Trophoblast cell (in vitro differentiated cells and primary cell): Measurements from ENCODE around the gene DLX2.

Source experiments
- DNase-seq, 2 donors: peaks; one replicate each; pipeline ENCODE4 v3.0.0-alpha.2; 2016
- H2AFZ ChIP-seq: 2 replicates; pipeline ENCODE4 v1.6.1; 2013; ENCODE audit warnings: low read length, moderate library complexity, mild to moderate bottlenecking; ENCODE audit not compliant: insufficient read depth, poor library complexity
- H2AK5ac ChIP-seq: 2 replicates; pipeline ENCODE4 v1.6.1; 2013; ENCODE audit warnings: mild to moderate bottlenecking, low read length
- H2BK120ac ChIP-seq: 2 replicates; pipeline ENCODE4 v1.6.1; 2013; ENCODE audit warnings: low read length, mild to moderate bottlenecking, moderate library complexity; ENCODE audit not compliant: insufficient read depth, poor library complexity
- H2BK12ac ChIP-seq: 2 replicates; pipeline ENCODE4 v1.6.1; 2013; ENCODE audit warnings: mild to moderate bottlenecking, low read length, moderate library complexity
- H2BK5ac ChIP-seq: 2 replicates; pipeline ENCODE4 v1.6.1; 2013; ENCODE audit warnings: low read length, low read depth, moderate library complexity, mild to moderate bottlenecking; ENCODE audit not compliant: poor library complexity
- H3K14ac ChIP-seq: 2 replicates; pipeline ENCODE4 v1.6.1; 2013; ENCODE audit warnings: mild to moderate bottlenecking, low read length
- H3K18ac ChIP-seq: 2 replicates; pipeline ENCODE4 v1.6.1; 2013; ENCODE audit warnings: mild to moderate bottlenecking, low read length
- H3K23ac ChIP-seq: 2 replicates; pipeline ENCODE4 v1.6.1; 2013; ENCODE audit warnings: low read length
- H3K27ac ChIP-seq: 2 replicates; pipeline ENCODE4 v1.5.1; 2013; ENCODE audit warnings: low read depth, mild to moderate bottlenecking, inconsistent platforms, low read length, moderate library complexity
- H3K27me3 ChIP-seq: 2 replicates; pipeline ENCODE4 v1.6.1; 2013; ENCODE audit warnings: inconsistent platforms, mild to moderate bottlenecking, low read length, moderate library complexity; ENCODE audit not compliant: insufficient read depth
- H3K36me3 ChIP-seq, 2 experiments: 1 replicate in 1 of 2; 2 replicates in 1 of 2; pipeline ENCODE4 v1.6.1; 2013; ENCODE audit warnings: low read length in 2 of 2, mild to moderate bottlenecking in 2 of 2, moderate library complexity in 1 of 2; ENCODE audit not compliant: insufficient read depth in 2 of 2, control insufficient read depth in 1 of 2
- H3K4ac ChIP-seq: 2 replicates; pipeline ENCODE4 v1.6.1; 2013; ENCODE audit warnings: low read depth, mild to moderate bottlenecking, low read length, moderate library complexity
- H3K4me1 ChIP-seq, 2 experiments: 1 replicate in 1 of 2; 2 replicates in 1 of 2; pipeline ENCODE4 v1.6.1; 2013; ENCODE audit warnings: low read length in 2 of 2, mild to moderate bottlenecking in 2 of 2, moderate library complexity in 1 of 2; ENCODE audit not compliant: insufficient read depth in 2 of 2, control insufficient read depth in 1 of 2
- H3K4me2 ChIP-seq: 2 replicates; pipeline ENCODE4 v1.6.1; 2013; ENCODE audit warnings: inconsistent platforms, mild to moderate bottlenecking, low read length, moderate library complexity
- H3K4me3 ChIP-seq: 2 replicates; pipeline ENCODE4 v1.5.1; 2013; ENCODE audit warnings: mild to moderate bottlenecking, low read depth, low read length, inconsistent platforms
- H3K79me1 ChIP-seq: one replicate; pipeline ENCODE4 v1.6.1; 2013; ENCODE audit warnings: low read length
- H3K79me2 ChIP-seq: 2 replicates; pipeline ENCODE4 v1.6.1; 2013; ENCODE audit warnings: low read length, mild to moderate bottlenecking; ENCODE audit not compliant: control insufficient read depth, insufficient read depth, poor library complexity
- H3K9ac ChIP-seq: 2 replicates; pipeline ENCODE4 v1.6.1; 2013; ENCODE audit warnings: mild to moderate bottlenecking, low read length
- H3K9me3 ChIP-seq: 2 replicates; pipeline ENCODE4 v1.6.1; 2013; ENCODE audit warnings: low read depth, mild to moderate bottlenecking, control low read depth, inconsistent platforms, low read length; ENCODE audit not compliant: insufficient read depth
- H4K12ac ChIP-seq: 2 replicates; pipeline ENCODE4 v1.6.1; 2013; ENCODE audit warnings: low read depth, mild to moderate bottlenecking, low read length, moderate library complexity
- H4K8ac ChIP-seq: 2 replicates; pipeline ENCODE4 v1.6.1; 2013; ENCODE audit warnings: low read depth, mild to moderate bottlenecking, low read length, moderate library complexity
- H4K91ac ChIP-seq: one replicate; pipeline ENCODE4 v1.6.1; 2013; ENCODE audit warnings: low read depth, mild to moderate bottlenecking, low read length, moderate library complexity
- WGBS: extraction: QIAGEN DNeasy Blood & Tissue Kit; methylation state at CpG from one replicate; pipeline ENCODE4 v1.1.7; 2013; ENCODE audit warnings: missing lambda C conversion rate; ENCODE audit not compliant: insufficient read length, insufficient coverage; ENCODE audit errors: extremely low coverage; 5-methylcytosine and 5-hydroxymethylcytosine counted together

Gene DLX2

DNA sequence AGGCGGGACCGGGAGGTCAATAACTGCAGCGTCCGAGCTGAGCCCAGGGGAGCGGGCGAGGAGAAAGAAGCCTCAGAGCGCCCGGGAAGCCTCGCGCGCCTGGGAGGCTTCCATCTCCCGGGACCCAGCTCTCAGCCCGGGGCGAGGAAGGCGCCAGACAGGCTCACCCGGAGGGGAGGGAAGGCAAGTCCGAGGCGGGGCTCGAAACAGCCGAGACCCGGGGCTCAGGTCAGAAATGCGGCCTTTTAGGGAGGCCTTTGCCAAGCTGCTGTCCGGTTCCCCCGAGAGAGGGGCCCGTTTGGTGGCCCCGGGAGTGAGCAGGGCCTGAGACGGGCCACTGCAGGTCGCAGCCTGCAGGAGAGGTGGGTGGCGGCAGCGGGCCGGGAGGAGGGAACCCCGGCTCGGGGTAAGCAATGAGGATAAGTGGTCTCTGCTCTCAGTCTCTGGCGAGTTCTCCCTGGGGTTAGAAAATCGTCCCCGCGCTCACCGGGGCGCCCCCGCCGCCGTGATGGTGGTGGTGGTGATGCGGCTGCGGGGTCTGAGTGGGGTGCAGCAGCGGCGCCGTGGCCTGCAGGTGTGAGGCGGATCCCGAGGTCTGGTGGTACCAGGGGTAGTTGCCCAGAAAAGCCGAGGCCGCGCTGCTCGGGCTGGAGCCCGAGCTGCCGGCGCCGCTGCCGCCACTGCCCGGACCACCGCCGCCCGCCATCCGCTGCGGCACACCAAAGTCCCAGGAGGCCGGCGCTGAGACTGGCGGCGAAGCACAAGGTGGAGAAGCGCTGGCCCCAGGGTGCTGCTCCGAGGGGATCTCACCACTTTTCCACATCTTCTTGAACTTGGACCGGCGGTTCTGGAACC lies 2.4 kb downstream of the DLX2 start:
- Histone ChIP-seq H3K4me1 (peaks cover 16 to 23% of the 10 kb centered on the region in 2 experiments), H4K91ac (peak overlapping the region; percentile 87), H2BK5ac (peak overlapping the region; percentile 81), H3K14ac (peak overlapping the region; percentile 87), H3K79me1 (peaks cover 60% of the 10 kb centered on the region), H2BK120ac (peak overlapping the region; percentile 91), H3K36me3 (peaks cover 18% of the 10 kb centered on the region in 2 experiments), H3K9me3 (no peaks in the 10 kb centered on the region), H3K27ac (peak overlapping the region; percentile 94), H3K4me3 (peak overlapping the region; percentile 96), H3K4ac (peak overlapping the region; percentile 98), H2BK12ac (peak overlapping the region; percentile 78), H2AK5ac (peak overlapping the region; percentile 71), H4K8ac (peak overlapping the region; percentile 83), H3K18ac (peak overlapping the region; percentile 94), H3K9ac (peak overlapping the region; percentile 99), H3K4me2 (peak overlapping the region; percentile 87), H3K79me2 (peaks cover 39% of the 10 kb centered on the region), H3K27me3 (no peaks in the 10 kb centered on the region), H3K23ac (no peak overlapping the region), H2AFZ (no peak overlapping the region), H4K12ac (peak overlapping the region; percentile 23)
- WGBS, result no CpG with 5 or more reads among the region's 72 CpGs
- no peak for DNase-seq

DNA sequence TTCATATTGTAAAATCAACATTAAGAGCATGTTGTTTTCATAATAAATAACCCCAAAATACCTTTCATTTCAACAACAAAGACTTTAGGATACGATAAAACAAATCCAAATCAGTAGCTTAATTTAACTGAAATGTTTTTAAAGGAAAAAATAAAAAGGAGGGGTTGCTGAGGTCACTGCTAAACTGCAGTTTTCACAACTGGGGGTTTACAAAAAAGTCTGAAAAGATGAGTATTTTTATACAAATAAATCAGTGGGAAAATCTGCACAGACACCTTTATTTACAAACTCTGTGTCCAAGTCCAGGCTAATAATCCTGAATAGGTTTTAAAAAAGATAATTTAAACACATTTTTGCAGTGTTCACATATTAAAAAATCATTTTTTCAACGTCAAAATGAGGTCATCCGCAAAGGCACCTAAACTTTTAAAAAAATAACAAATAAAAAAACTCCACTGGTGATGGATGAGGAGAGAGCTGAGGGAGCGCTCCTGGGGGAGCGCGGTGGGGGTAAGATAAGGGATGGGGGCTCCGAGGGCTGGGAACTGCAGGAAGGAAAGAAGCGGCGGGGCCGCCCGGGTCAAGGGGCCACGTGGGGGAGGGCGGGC lies 3.1 kb downstream of the DLX2 start:
- no peaks in the 10 kb centered on the region for H3K9me3 ChIP-seq
- peak overlapping the region; percentile 100 for H3K27ac ChIP-seq
- peak overlapping the region; percentile 87 for H4K91ac ChIP-seq
- peak overlapping the region; percentile 87 for H3K4me2 ChIP-seq
- no peak overlapping the region for H2BK12ac ChIP-seq
- H3K79me2 ChIP-seq, result peaks cover 43% of the 10 kb centered on the region
- WGBS, result no CpG with 5 or more reads among the region's 13 CpGs
- no peak overlapping the region for H2AFZ ChIP-seq
- H3K23ac ChIP-seq, result no peak overlapping the region
- peaks cover 67% of the 10 kb centered on the region for H3K79me1 ChIP-seq
- peaks cover 18% of the 10 kb centered on the region in 2 experiments for H3K36me3 ChIP-seq
- no peak overlapping the region for H4K12ac ChIP-seq
- peak overlapping the region; percentile 96 for H3K4me3 ChIP-seq
- peaks cover 16 to 23% of the 10 kb centered on the region in 2 experiments for H3K4me1 ChIP-seq
- peak overlapping the region; percentile 99 for H3K9ac ChIP-seq
- DNase-seq, result no peak
- H3K4ac ChIP-seq, result peak overlapping the region; percentile 98
- H4K8ac ChIP-seq, result peak overlapping the region; percentile 83
- H3K18ac ChIP-seq, result peak overlapping the region; percentile 94
- H2BK5ac ChIP-seq, result peak overlapping the region; percentile 81
- no peaks in the 10 kb centered on the region for H3K27me3 ChIP-seq
- H3K14ac ChIP-seq, result peak overlapping the region; percentile 87
- no peak overlapping the region for H2AK5ac ChIP-seq
- peak overlapping the region; percentile 91 for H2BK120ac ChIP-seq

DNA sequence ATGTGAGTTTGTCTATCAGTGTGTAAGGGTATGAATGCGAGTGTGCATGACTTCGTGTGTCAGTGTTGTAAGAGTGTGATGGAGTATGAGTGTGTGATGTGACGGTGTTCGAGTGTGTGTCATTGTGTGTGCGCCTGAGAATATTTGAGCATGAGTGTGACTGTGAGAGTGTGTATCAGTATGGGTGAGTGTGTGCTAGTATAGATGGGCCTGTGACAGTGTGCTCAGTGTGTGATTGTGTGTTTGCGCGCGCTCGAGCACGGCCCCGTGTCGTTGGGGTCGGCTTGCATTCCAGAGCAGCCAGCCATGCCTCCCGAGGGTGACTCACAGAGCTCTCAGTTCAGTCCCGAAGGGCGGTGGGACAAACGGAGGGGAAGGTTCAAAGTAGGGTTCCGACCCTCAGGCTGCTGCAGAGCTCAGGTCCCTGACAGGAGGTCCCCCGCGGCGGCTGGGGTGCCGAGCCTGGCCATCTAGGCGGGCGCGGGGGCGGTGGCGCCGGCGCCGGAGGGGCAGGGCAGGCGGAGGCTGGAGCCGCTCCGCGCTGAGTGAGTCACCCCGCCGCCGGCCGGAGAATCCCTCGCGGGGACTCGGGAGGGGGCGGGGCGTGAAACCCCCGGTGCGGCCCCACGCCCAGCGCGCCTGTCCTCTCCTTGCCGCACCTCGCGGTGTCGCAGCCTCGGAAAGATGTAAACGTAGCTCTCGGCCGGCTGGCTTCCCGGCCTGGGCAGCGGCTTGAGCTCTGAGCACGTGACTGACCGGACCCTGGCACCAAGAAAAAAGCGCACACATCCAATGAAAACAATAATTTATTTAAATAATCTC lies 3.8 kb downstream of the DLX2 start:
- peak; percentile 67 to 71 for DNase-seq
- Histone ChIP-seq H3K27me3 (no peaks in the 10 kb centered on the region), H3K14ac (peak overlapping the region; percentile 94), H3K18ac (peak overlapping the region; percentile 64), H3K4me1 (peaks cover 16 to 25% of the 10 kb centered on the region in 2 experiments), H3K36me3 (peaks cover 18% of the 10 kb centered on the region in 2 experiments), H4K91ac (peak overlapping the region; percentile 96), H3K79me1 (peaks cover 73% of the 10 kb centered on the region), H2BK5ac (peak overlapping the region; percentile 89), H4K8ac (peak overlapping the region; percentile 71), H2BK120ac (peak overlapping the region; percentile 79), H3K23ac (peak overlapping the region; percentile 8), H2AK5ac (peak overlapping the region; percentile 85), H3K4me2 (peak overlapping the region; percentile 46), H3K4me3 (no peak overlapping the region), H2AFZ (peak overlapping the region; percentile 38), H2BK12ac (peak overlapping the region; percentile 95), H3K9me3 (no peaks in the 10 kb centered on the region), H3K9ac (no peak overlapping the region), H3K4ac (peak overlapping the region; percentile 81), H3K27ac (peak overlapping the region; percentile 100), H4K12ac (peak overlapping the region; percentile 37), H3K79me2 (peaks cover 43% of the 10 kb centered on the region)
- WGBS, result 100% methylated on average over 2 of the region's 61 CpGs

DNA sequence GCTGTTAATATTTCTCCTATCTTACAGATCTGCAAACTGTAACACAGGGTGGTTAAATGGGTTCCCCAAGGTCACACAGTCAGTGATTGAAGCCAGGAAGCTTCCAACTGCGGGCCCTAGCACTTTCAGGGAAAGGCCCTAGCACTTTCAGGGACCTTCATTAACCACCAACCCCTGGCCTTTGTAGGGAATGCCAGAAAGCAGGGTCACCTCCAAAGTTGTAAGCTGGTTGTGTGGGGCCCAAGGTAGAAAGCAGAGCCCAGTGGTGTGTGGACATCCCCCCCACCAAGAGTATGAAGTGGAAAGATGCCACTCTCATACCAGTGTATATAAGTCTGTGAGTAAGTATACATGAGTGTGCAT lies 4.4 kb downstream of the DLX2 start:
- H4K12ac ChIP-seq, result peak overlapping the region; percentile 37
- no peak overlapping the region for H2AFZ ChIP-seq
- H3K23ac ChIP-seq, result no peak overlapping the region
- H3K4me3 ChIP-seq, result no peak overlapping the region
- peak overlapping the region; percentile 94 for H3K14ac ChIP-seq
- no peak for DNase-seq
- H2AK5ac ChIP-seq, result peak overlapping the region; percentile 85
- H3K18ac ChIP-seq, result peak overlapping the region; percentile 64
- peak overlapping the region; percentile 95 for H2BK12ac ChIP-seq
- H3K4ac ChIP-seq, result peak overlapping the region; percentile 81
- WGBS, result no CpG with 5 or more reads among the region's 1 CpG
- H3K4me1 ChIP-seq, result peaks cover 16 to 25% of the 10 kb centered on the region in 2 experiments
- H2BK120ac ChIP-seq, result peak overlapping the region; percentile 79
- no peaks in the 10 kb centered on the region for H3K27me3 ChIP-seq
- peak overlapping the region; percentile 100 for H3K27ac ChIP-seq
- H4K91ac ChIP-seq, result peak overlapping the region; percentile 96
- no peaks in the 10 kb centered on the region for H3K9me3 ChIP-seq
- peak overlapping the region; percentile 46 for H3K4me2 ChIP-seq
- peak overlapping the region; percentile 71 for H4K8ac ChIP-seq
- peak overlapping the region; percentile 89 for H2BK5ac ChIP-seq
- H3K79me2 ChIP-seq, result peaks cover 43% of the 10 kb centered on the region
- no peak overlapping the region for H3K9ac ChIP-seq
- H3K36me3 ChIP-seq, result peaks cover 18% of the 10 kb centered on the region in 2 experiments
- H3K79me1 ChIP-seq, result peaks cover 73% of the 10 kb centered on the region
